H9 (cell line): ENCODE measurements around the gene TGM5. TPM values are rescaled to one million over a fixed set of nuclear protein-coding genes. Genes with fewer than 3 reads are reported as not detected.

Experiments
- DNase-seq: peaks from one replicate; pipeline ENCODE4 v3.0.0-alpha.2; 2017
- H2AFZ ChIP-seq: one replicate; pipeline ENCODE4 v1.6.1; 2013; ENCODE audit warnings: mild to moderate bottlenecking, low read length, control low read depth, moderate library complexity
- H2AK5ac ChIP-seq: 2 replicates; pipeline ENCODE4 v1.6.1; 2013; ENCODE audit warnings: low read length, control low read depth, mixed read lengths; ENCODE audit not compliant: insufficient read length
- H2BK120ac ChIP-seq: one replicate; pipeline ENCODE4 v1.6.1; 2013; ENCODE audit warnings: low read depth, mild to moderate bottlenecking, low read length, control low read depth, inconsistent platforms; ENCODE audit not compliant: poor library complexity, severe bottlenecking
- H2BK12ac ChIP-seq: 2 replicates; pipeline ENCODE4 v1.6.1; 2013; ENCODE audit warnings: low read length, control low read depth, mixed read lengths, low read depth; ENCODE audit not compliant: insufficient read length
- H2BK15ac ChIP-seq: 2 replicates; pipeline ENCODE4 v1.6.1; 2013; ENCODE audit warnings: low read depth, low read length, control low read depth
- H2BK20ac ChIP-seq: one replicate; pipeline ENCODE4 v1.6.1; 2013; ENCODE audit warnings: low read depth, mild to moderate bottlenecking, low read length, control low read depth, inconsistent platforms; ENCODE audit not compliant: poor library complexity, severe bottlenecking
- H2BK5ac ChIP-seq: 2 replicates; pipeline ENCODE4 v1.6.1; 2013; ENCODE audit warnings: low read length, control low read depth, mixed read lengths; ENCODE audit not compliant: insufficient read length
- H3K14ac ChIP-seq: 2 replicates; pipeline ENCODE4 v1.6.1; 2013; ENCODE audit warnings: low read length, control low read depth; ENCODE audit not compliant: insufficient read depth
- H3K18ac ChIP-seq: 2 replicates; pipeline ENCODE4 v1.6.1; 2013; ENCODE audit warnings: low read depth, mild to moderate bottlenecking, mixed read lengths, low read length, control low read depth; ENCODE audit not compliant: insufficient read length
- H3K23ac ChIP-seq: 2 replicates; pipeline ENCODE4 v1.6.1; 2013; ENCODE audit warnings: low read length, control low read depth, mixed read lengths, low read depth; ENCODE audit not compliant: insufficient read length
- H3K23me2 ChIP-seq: 2 replicates; pipeline ENCODE4 v1.6.1; 2013; ENCODE audit warnings: low read depth, mild to moderate bottlenecking, mixed read lengths, low read length, control low read depth; ENCODE audit not compliant: insufficient read length, poor library complexity, severe bottlenecking
- H3K27ac ChIP-seq: 2 replicates; pipeline ENCODE4 v1.5.1; 2013; ENCODE audit warnings: low read length, control low read depth, mixed read lengths, low read depth; ENCODE audit not compliant: insufficient read length
- H3K27me3 ChIP-seq: 2 replicates; pipeline ENCODE4 v1.6.1; 2013; ENCODE audit warnings: low read length, control low read depth, inconsistent platforms; ENCODE audit not compliant: insufficient read depth
- H3K4ac ChIP-seq: 2 replicates; pipeline ENCODE4 v1.6.1; 2013; ENCODE audit warnings: low read depth, mild to moderate bottlenecking, control low read depth, inconsistent platforms, low read length, moderate library complexity
- H3K4me1 ChIP-seq: 2 replicates; pipeline ENCODE4 v1.6.1; 2013; ENCODE audit warnings: low read length, control low read depth, inconsistent platforms; ENCODE audit not compliant: insufficient read depth
- H3K4me2 ChIP-seq: 2 replicates; pipeline ENCODE4 v1.6.1; 2013; ENCODE audit warnings: low read length, control low read depth, mixed read lengths; ENCODE audit not compliant: insufficient read length, insufficient read depth
- H3K56ac ChIP-seq: 2 replicates; pipeline ENCODE4 v1.6.1; 2013; ENCODE audit warnings: low read depth, mild to moderate bottlenecking, mixed read lengths, low read length, control low read depth; ENCODE audit not compliant: insufficient read length
- H3K79me1 ChIP-seq: 2 replicates; pipeline ENCODE4 v1.6.1; 2013; ENCODE audit warnings: low read depth, mild to moderate bottlenecking, moderate library complexity, low read length, control low read depth, inconsistent platforms; ENCODE audit not compliant: insufficient read depth, poor library complexity, severe bottlenecking
- H3K79me2 ChIP-seq: 2 replicates; pipeline ENCODE4 v1.6.1; 2013; ENCODE audit warnings: low read length, control low read depth, inconsistent platforms; ENCODE audit not compliant: insufficient read depth
- H3K9ac ChIP-seq: 2 replicates; pipeline ENCODE4 v1.6.1; 2013; ENCODE audit warnings: low read length, control low read depth, mixed read lengths; ENCODE audit not compliant: insufficient read length; ENCODE audit errors: extremely low read depth
- H3K9me3 ChIP-seq: one replicate; pipeline ENCODE4 v1.6.1; 2013; ENCODE audit warnings: low read depth, low read length, inconsistent platforms; ENCODE audit not compliant: control insufficient read depth
- H3T11ph ChIP-seq: one replicate; pipeline ENCODE4 v1.6.1; 2013; ENCODE audit warnings: mild to moderate bottlenecking, low read length, control low read depth, inconsistent platforms
- H4K20me1 ChIP-seq: one replicate; pipeline ENCODE4 v1.6.1; 2013; ENCODE audit not compliant: control insufficient read depth, insufficient read length, insufficient read depth
- H4K5ac ChIP-seq: 2 replicates; pipeline ENCODE4 v1.6.1; 2013; ENCODE audit warnings: low read depth, mild to moderate bottlenecking, mixed read lengths, low read length, control low read depth; ENCODE audit not compliant: insufficient read length
- H4K8ac ChIP-seq: replicated peaks from 2 replicates; pipeline ENCODE4 v1.6.1; 2013; ENCODE audit warnings: low read length, control low read depth, mixed read lengths, low read depth; ENCODE audit not compliant: insufficient read length
- H4K91ac ChIP-seq: 2 replicates; pipeline ENCODE4 v1.6.1; 2013; ENCODE audit warnings: low read depth, mild to moderate bottlenecking, moderate library complexity, mixed read lengths, low read length, control low read depth; ENCODE audit not compliant: insufficient read length
- H3K27ac Mint-ChIP-seq, 3 experiments: 2 replicates in 2 of 3; 3 replicates in 1 of 3; pipeline ENCODE4 v1.8.0; 2020 to 2021; ENCODE audit warnings: mixed read lengths in 3 of 3, mild to moderate bottlenecking in 1 of 3, moderate library complexity in 1 of 3
- H3K27me3 Mint-ChIP-seq: 2 replicates; pipeline ENCODE4 v1.8.0; 2021; ENCODE audit warnings: low read depth, mild to moderate bottlenecking, moderate library complexity, mixed read lengths
- H3K36me3 Mint-ChIP-seq, 3 experiments: 2 replicates in 2 of 3; 3 replicates in 1 of 3; pipeline ENCODE4 v1.8.0; 2020 to 2021; ENCODE audit warnings: low read depth in 3 of 3, mixed read lengths in 3 of 3; ENCODE audit not compliant: insufficient read depth in 1 of 3
- H3K4me1 Mint-ChIP-seq, 2 experiments: 2 replicates each; pipeline ENCODE4 v1.8.0; 2020; ENCODE audit warnings: mixed read lengths in 2 of 2
- H3K4me3 Mint-ChIP-seq, 2 experiments: 2 replicates in 1 of 2; 3 replicates in 1 of 2; pipeline ENCODE4 v1.8.0; 2020 to 2021; ENCODE audit warnings: mild to moderate bottlenecking in 2 of 2, mixed read lengths in 2 of 2, moderate library complexity in 1 of 2
- H3K9me3 Mint-ChIP-seq, 2 experiments: 2 replicates in 1 of 2; 3 replicates in 1 of 2; pipeline ENCODE4 v1.8.0; 2020; ENCODE audit warnings: mild to moderate bottlenecking in 2 of 2, mixed read lengths in 2 of 2, moderate library complexity in 1 of 2
- WGBS: extraction: QIAGEN DNeasy Blood & Tissue Kit; methylation state at CpG from one replicate; pipeline ENCODE4 v1.1.7; 2013; ENCODE audit warnings: missing lambda C conversion rate, low lambda C conversion rate, mixed read lengths; ENCODE audit not compliant: insufficient read length; ENCODE audit errors: extremely low coverage; 5-methylcytosine and 5-hydroxymethylcytosine counted together
- total RNA-seq: library from RNA; stranded (reverse); gene quantifications from 2 replicates; pipeline ENCODE4 v1.2.1, GENCODE V29; 2021
- TF ChIP-seq, protein P1 (sequence below): fragments of 200-600 bp; sonication (generic); conservative IDR thresholded peaks from 3 replicates; pipeline ENCODE4 v1.8.0; 2021; ENCODE audit warnings: antibody characterized with exemption, mild to moderate bottlenecking

The TGM5 gene
- total RNA-seq, 1 experiment from 2014 or later = not detected

DNA sequence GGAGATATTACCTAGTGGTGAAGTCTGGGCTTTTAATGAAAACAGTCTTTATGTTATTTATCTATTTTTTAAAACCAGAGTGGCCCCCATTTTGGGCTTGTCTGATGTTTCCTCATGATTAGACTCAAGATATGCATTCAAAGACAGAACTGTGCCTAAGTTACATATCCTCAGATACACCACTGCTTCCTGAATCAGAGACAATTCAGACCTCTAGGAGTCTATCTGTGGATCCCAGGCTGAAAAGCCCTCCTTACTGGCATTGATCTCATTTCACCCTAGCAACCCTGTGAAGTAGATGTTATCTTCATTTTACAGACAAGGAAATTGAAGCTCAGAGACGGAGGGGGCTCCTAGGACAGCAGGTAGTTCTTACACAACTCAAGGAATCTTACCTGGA is 16.8 kb upstream of the TGM5 start:
- H3K27me3 Mint-ChIP-seq = peaks cover 15% of the 10 kb centered on the region
- WGBS = no CpG with 5 or more reads among the region's 1 CpG
- Histone ChIP-seq H3T11ph (no peak overlapping the region), H3K4ac (no peak overlapping the region), H3K23me2 (no peaks in the 10 kb centered on the region), H4K91ac (no peak overlapping the region), H3K4me1 (no peaks in the 10 kb centered on the region), H2BK12ac (no peak overlapping the region), H3K56ac (no peak overlapping the region), H2BK120ac (no peak overlapping the region), H3K4me2 (no peak overlapping the region), H3K18ac (no peak overlapping the region), H3K27me3 (no peaks in the 10 kb centered on the region), H2BK5ac (no peak overlapping the region), H2BK15ac (no peak overlapping the region), H3K14ac (no peak overlapping the region), H2BK20ac (no peak overlapping the region), H3K9me3 (no peaks in the 10 kb centered on the region), H3K27ac (no peak overlapping the region), H3K79me1 (no peaks in the 10 kb centered on the region), H3K79me2 (no peaks in the 10 kb centered on the region), H2AFZ (no peak overlapping the region), H3K9ac (no peak overlapping the region), H4K5ac (no peak overlapping the region), H4K20me1 (no peaks in the 10 kb centered on the region), H4K8ac (no peak overlapping the region), H2AK5ac (no peak overlapping the region), H3K23ac (no peak overlapping the region)
- H3K4me1 Mint-ChIP-seq = peaks cover 2 to 4% of the 10 kb centered on the region in 2 experiments; a peak in 2 of 4 replicates
- H3K36me3 Mint-ChIP-seq = no peaks in the 10 kb centered on the region
- TF ChIP-seq, protein P1, sequence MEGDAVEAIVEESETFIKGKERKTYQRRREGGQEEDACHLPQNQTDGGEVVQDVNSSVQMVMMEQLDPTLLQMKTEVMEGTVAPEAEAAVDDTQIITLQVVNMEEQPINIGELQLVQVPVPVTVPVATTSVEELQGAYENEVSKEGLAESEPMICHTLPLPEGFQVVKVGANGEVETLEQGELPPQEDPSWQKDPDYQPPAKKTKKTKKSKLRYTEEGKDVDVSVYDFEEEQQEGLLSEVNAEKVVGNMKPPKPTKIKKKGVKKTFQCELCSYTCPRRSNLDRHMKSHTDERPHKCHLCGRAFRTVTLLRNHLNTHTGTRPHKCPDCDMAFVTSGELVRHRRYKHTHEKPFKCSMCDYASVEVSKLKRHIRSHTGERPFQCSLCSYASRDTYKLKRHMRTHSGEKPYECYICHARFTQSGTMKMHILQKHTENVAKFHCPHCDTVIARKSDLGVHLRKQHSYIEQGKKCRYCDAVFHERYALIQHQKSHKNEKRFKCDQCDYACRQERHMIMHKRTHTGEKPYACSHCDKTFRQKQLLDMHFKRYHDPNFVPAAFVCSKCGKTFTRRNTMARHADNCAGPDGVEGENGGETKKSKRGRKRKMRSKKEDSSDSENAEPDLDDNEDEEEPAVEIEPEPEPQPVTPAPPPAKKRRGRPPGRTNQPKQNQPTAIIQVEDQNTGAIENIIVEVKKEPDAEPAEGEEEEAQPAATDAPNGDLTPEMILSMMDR = no peak
- no peaks in the 10 kb centered on the region for H3K9me3 Mint-ChIP-seq
- H3K27ac Mint-ChIP-seq = no peak overlapping the region
- no peak overlapping the region for H3K4me3 Mint-ChIP-seq
- no peak for DNase-seq
